ENCODE measurements around the gene MYMK.

Gene MYMK

DNA sequence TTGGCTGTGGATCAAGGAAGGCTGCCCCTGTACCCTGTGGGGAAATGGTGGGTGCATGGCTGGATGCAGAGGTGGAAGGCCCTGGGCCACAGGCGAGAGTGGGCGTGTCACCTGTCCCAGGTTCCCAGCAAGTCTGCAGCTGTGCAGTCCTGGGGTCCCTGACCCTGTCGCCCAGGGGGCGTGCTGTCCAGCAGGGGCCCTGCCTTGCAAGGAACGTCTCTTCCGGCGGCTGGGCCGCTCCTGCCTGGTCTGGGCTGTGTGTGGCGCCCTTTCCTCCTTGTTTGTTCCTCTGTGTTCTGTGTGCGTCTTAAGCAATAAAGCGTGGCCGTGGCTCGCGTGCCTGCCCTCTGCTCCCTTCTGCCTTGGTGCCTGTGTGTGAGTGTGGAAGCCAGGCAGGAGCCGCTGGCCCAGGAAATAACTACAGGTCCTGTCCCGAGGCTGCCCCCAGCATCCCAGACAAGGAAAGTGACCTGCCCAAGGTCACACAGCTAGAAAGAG is 54.3 kb downstream of the MYMK start:
- H3K27ac Mint-ChIP-seq = peak overlapping the region in 1 of 2 donors; percentile 72
- no peak overlapping the region for H3K4me3 Mint-ChIP-seq
- DNase-seq (no peak), ATAC-seq (replicated peaks) (no peak)
- H3K27me3 Mint-ChIP-seq = no peaks in the 10 kb centered on the region
- no peaks in the 10 kb centered on the region for H3K9me3 Mint-ChIP-seq
- peaks cover 0 to 2% of the 10 kb centered on the region in 2 donors for H3K4me1 Mint-ChIP-seq (ENCODE audit: low read depth in 2 of 2)
- H3K36me3 Mint-ChIP-seq (ENCODE audit: insufficient read depth) = no peaks in the 10 kb centered on the region

GRCh38 chr9:133468777-133469421 is 55.9 kb downstream of the MYMK start:
- no peak overlapping the region for H3K27ac Mint-ChIP-seq
- no peak overlapping the region for H3K4me3 Mint-ChIP-seq
- H3K4me1 Mint-ChIP-seq (ENCODE audit: low read depth in 2 of 2) = peaks cover 0 to 2% of the 10 kb centered on the region in 2 donors
- ATAC-seq (replicated peaks) (no peak), DNase-seq (no peak)
- no peaks in the 10 kb centered on the region for H3K9me3 Mint-ChIP-seq
- H3K27me3 Mint-ChIP-seq = no peaks in the 10 kb centered on the region
- peaks cover 1% of the 10 kb centered on the region for H3K36me3 Mint-ChIP-seq (ENCODE audit: insufficient read depth)

DNA sequence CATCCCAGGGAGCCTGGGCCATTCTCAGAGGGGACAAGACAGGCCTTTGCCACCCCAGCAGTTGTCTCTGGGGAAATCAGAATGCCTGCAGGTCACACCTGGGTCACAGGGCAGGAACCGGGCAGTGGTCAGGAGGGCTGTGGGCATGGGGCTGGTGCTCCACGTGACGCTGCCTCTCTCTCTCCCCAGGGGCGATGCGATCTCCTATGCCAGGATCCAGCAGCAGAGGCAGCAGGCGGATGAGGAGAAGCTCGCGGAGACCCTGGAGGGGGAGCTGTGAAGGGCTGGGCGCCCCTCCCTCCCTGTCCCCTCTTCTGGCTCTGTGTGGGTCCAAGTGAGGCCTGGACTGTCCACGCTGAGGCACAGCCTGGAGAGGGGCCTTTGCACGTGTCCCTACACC is 56.4 kb downstream of the MYMK start:
- H3K27me3 Mint-ChIP-seq = no peaks in the 10 kb centered on the region
- peak overlapping the region in 1 of 2 donors; percentile 23 for H3K27ac Mint-ChIP-seq
- peaks cover 0 to 2% of the 10 kb centered on the region in 2 donors for H3K4me1 Mint-ChIP-seq (ENCODE audit: low read depth in 2 of 2)
- peaks cover 4% of the 10 kb centered on the region for H3K36me3 Mint-ChIP-seq (ENCODE audit: insufficient read depth)
- no peak overlapping the region for H3K4me3 Mint-ChIP-seq
- no peaks in the 10 kb centered on the region for H3K9me3 Mint-ChIP-seq
- ATAC-seq (replicated peaks) (no peak), DNase-seq (no peak)

DNA sequence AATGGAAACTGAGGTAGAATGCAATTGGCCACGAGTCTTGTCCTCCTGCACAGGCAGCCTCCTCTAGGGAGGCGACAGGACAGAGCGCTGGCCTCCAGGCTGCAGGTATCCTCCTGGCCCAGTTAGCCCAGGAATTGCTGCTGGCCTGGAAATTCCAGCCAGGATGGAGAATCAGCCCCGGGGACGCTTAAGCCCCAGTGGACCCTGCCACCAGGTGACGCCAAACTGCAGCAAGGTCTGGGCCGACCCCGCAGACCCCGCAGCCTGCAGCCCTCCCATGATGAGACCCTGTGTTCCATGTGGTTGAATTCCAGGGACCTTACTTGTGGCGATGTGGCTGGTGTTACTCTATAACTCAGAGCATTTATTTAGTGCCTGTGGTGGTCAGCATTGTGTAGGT is 57.7 kb downstream of the MYMK start:
- no peaks in the 10 kb centered on the region for H3K27me3 Mint-ChIP-seq

DNA sequence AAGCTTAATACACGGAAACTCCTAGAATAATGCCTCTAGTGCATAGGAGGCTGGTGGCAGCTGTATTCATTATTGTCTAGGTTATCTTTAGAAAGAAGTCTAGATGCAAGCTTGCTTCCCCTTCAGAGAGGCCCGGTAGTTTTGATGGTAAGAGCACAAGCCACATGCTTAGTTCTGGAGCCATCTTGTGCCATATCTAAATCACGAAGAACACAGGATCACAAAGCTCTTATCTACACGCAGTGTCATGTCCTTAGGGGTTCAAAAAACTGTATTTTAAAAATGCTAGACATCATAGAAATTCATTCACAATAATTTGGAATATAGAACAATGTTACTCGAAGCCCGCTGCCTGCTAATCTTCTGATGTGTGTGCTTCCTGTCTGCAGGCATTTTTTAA is 58.8 kb downstream of the MYMK start:
- Mint-ChIP-seq H3K36me3 (ENCODE audit: insufficient read depth) (peaks cover 4% of the 10 kb centered on the region), H3K27me3 (no peaks in the 10 kb centered on the region), H3K4me1 (ENCODE audit: low read depth in 2 of 2) (peaks cover 0 to 3% of the 10 kb centered on the region in 2 donors), H3K9me3 (no peaks in the 10 kb centered on the region), H3K4me3 (no peak overlapping the region), H3K27ac (no peak overlapping the region)
- ATAC-seq (replicated peaks) (no peak), DNase-seq (no peak)

More for the DNA sequence above, 57.7 kb downstream of the MYMK start:
- no peak for ATAC-seq (replicated peaks)
- Mint-ChIP-seq H3K4me1 (ENCODE audit: low read depth in 2 of 2) (peaks cover 0 to 2% of the 10 kb centered on the region in 2 donors), H3K9me3 (no peaks in the 10 kb centered on the region), H3K4me3 (no peak overlapping the region), H3K27ac (no peak overlapping the region), H3K36me3 (ENCODE audit: insufficient read depth) (peaks cover 4% of the 10 kb centered on the region)
- DNase-seq = no peak

- no peak for DNase-seq
- no peak overlapping the region for H3K27ac Mint-ChIP-seq
- H3K4me3 Mint-ChIP-seq = no peak overlapping the region
- H3K36me3 Mint-ChIP-seq (ENCODE audit: insufficient read depth) = peaks cover 9% of the 10 kb centered on the region
- no peak for ATAC-seq (replicated peaks)
- H3K4me1 Mint-ChIP-seq (ENCODE audit: low read depth in 2 of 2) = peaks cover 8 to 10% of the 10 kb centered on the region in 2 donors
- no peaks in the 10 kb centered on the region for H3K27me3 Mint-ChIP-seq
- no peaks in the 10 kb centered on the region for H3K9me3 Mint-ChIP-seq
These were observed 60.1 kb downstream of the MYMK start for GRCh38 chr9:133464638-133465037.

All from effector memory CD8-positive, alpha-beta T cell (primary cell).